ENCODE results near the gene GRID2. TPM values are rescaled to one million over a fixed set of nuclear protein-coding genes. Genes with fewer than 3 reads are reported as not detected.

GRID2 gene
- total and polyA plus RNA-seq, 8 donors: 0.14 to 0.36 (median 0.22) TPM

DNA sequence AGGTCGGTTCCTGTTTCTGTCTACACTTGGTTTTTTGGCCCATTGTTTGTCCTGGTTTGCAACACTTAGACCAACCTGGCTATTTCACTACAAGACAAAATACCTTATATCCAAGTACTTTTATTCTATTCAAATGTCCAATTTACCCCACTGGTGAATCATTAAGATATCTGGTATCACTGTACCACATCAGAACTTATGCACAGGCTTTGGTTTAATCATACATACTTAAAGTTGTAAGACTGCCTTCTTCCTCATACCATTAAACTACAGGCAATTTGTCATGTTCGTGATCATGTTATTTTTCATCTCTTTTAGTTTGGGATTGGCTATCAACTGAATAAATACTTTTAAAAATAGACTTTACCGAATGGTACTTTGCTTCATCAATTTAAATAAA is 1471.8 kb downstream of the GRID2 start:
- H3K9me3 ChIP-seq: no peaks in the 10 kb centered on the region
- no peak for DNase-seq
- no peak for ATAC-seq

DNA sequence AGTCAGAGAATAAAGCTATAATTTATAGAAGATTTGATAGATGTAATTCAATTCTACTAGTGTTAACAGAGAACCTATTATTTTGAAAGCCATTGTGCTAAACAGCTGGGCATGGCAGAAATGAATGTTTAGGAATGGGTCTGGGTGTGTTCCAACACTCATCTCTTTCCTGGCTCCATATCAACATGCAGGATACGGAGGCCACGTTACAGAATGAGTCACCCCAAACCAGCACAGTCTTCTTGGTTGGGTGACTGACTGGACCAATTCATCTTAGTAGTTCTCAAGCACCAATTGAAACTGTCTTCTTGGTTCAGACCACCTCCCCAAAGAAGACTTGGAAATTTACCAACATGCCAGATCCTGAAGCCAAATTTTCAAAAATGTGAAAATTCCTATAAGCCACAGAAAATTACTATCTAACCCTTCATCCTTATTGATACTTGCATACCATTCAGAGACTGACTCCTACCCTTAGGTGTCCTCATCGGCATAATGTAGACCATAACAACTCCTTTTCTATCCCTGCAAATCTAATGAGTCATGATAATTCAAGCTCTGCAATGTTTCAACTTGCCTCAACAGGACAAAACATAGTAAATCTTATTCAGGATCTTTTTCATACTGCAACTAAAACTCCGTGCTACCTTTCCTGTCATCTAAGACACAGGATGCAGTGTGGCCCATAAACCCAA is 1472.8 kb downstream of the GRID2 start:
- TF ChIP-seq, protein P1, sequence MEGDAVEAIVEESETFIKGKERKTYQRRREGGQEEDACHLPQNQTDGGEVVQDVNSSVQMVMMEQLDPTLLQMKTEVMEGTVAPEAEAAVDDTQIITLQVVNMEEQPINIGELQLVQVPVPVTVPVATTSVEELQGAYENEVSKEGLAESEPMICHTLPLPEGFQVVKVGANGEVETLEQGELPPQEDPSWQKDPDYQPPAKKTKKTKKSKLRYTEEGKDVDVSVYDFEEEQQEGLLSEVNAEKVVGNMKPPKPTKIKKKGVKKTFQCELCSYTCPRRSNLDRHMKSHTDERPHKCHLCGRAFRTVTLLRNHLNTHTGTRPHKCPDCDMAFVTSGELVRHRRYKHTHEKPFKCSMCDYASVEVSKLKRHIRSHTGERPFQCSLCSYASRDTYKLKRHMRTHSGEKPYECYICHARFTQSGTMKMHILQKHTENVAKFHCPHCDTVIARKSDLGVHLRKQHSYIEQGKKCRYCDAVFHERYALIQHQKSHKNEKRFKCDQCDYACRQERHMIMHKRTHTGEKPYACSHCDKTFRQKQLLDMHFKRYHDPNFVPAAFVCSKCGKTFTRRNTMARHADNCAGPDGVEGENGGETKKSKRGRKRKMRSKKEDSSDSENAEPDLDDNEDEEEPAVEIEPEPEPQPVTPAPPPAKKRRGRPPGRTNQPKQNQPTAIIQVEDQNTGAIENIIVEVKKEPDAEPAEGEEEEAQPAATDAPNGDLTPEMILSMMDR (IDR thresholded peaks at IDR 0.05): no peak
- intact Hi-C loops (cut with DNase I): no loop called here
- H3K27ac ChIP-seq: no peak overlapping the region
- H3K36me3 ChIP-seq: no peaks in the 10 kb centered on the region
- ATAC-seq (no peak), DNase-seq (no peak)
- no peaks in the 10 kb centered on the region for H3K4me1 ChIP-seq
- no peak overlapping the region for H3K4me3 ChIP-seq
- no peaks in the 10 kb centered on the region for H3K27me3 ChIP-seq
- no peaks in the 10 kb centered on the region for H3K9me3 ChIP-seq

More for the DNA sequence above, 1471.8 kb downstream of the GRID2 start:
- no peaks in the 10 kb centered on the region for H3K27me3 ChIP-seq
- no peaks in the 10 kb centered on the region for H3K4me1 ChIP-seq
- H3K27ac ChIP-seq: no peak overlapping the region
- no peak overlapping the region for H3K4me3 ChIP-seq
- intact Hi-C loops (cut with DNase I): no loop called here
- TF ChIP-seq, protein P1 (IDR thresholded peaks at IDR 0.05): no peak
- H3K36me3 ChIP-seq: no peaks in the 10 kb centered on the region

DNA sequence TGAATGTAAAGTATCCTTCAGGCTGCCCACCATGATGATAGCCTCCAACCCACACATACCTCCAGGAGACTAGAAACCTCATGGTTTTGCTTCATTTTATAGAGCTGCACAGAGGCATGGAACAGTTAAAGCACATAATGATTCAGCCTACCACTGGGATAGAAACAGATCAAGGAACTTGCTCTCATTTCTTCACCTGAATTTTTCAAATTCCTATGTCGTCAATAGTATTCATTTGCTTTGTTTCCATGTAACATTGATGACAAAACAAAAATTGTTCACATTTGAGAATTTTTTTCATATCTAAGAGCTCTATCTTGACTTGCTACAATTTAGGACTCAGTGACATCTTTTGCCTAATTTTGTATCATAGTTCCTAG is 1473.3 kb downstream of the GRID2 start:
- no peaks in the 10 kb centered on the region for H3K9me3 ChIP-seq
- intact Hi-C loops (cut with DNase I): no loop called here
- no peaks in the 10 kb centered on the region for H3K27me3 ChIP-seq
- TF ChIP-seq, protein P1 (IDR thresholded peaks at IDR 0.05): no peak
- DNase-seq (no peak), ATAC-seq (no peak)
- H3K4me3 ChIP-seq: no peak overlapping the region
- no peak overlapping the region for H3K27ac ChIP-seq
- H3K36me3 ChIP-seq: no peaks in the 10 kb centered on the region
- no peaks in the 10 kb centered on the region for H3K4me1 ChIP-seq

DNA sequence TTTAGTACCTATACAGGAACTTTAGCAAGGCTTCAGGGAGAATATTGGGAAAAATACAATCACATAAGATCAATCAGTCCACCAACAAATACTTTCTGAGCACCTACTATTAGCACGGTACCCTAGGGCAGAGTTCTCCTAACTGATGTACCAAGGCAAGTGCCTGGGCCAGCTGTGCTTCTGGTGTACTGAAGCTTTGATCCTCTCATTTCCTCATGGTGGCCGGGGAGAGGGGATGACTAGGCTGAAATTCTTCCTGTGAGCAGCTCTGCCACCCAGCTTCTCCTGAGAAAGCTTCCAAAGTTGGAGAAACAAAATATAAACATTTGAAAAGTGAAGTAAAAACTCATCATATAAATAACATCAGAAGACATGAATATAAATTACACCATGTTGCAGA is 1475.5 kb downstream of the GRID2 start:
- intact Hi-C loops (cut with DNase I): no loop called here
- no peak for DNase-seq
- Histone ChIP-seq H3K36me3 (no peaks in the 10 kb centered on the region), H3K27me3 (no peaks in the 10 kb centered on the region), H3K4me1 (no peaks in the 10 kb centered on the region), H3K4me3 (no peak overlapping the region), H3K27ac (no peak overlapping the region), H3K9me3 (no peaks in the 10 kb centered on the region)
- ATAC-seq: no peak
- TF ChIP-seq, protein P1 (IDR thresholded peaks at IDR 0.05): no peak

DNA sequence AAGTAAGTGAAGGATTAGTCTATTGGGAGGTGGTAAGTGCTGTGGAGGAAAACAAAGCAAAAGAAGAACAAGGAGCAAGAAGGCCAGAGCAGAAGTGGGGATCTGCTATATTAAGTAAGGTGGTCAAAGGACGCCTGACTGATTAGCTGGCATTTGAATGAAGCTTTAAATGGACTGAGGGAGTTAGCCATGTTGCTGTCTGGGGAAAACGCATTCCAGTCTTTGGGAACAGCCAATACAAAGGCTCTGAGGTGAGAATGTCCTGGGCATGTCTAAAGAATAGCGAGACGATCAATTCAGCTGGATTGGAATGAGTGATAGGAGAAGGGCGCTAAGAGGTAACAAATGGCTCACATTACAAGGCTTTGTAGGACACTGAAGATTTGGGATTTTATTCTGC is 1476.3 kb downstream of the GRID2 start:
- Histone ChIP-seq H3K4me3 (no peak overlapping the region), H3K27ac (no peak overlapping the region), H3K9me3 (no peaks in the 10 kb centered on the region), H3K36me3 (no peaks in the 10 kb centered on the region), H3K4me1 (no peaks in the 10 kb centered on the region), H3K27me3 (no peaks in the 10 kb centered on the region)
- intact Hi-C loops (cut with DNase I): no loop called here
- ATAC-seq: no peak
- TF ChIP-seq, protein P1 (IDR thresholded peaks at IDR 0.05): no peak
- DNase-seq: no peak

All from left lung (tissue), 10 donors.